ENCODE data around the gene BCAS1. TPM values are rescaled to one million over a fixed set of nuclear protein-coding genes. Genes with fewer than 3 reads are reported as not detected.

BCAS1 gene
- polyA plus RNA-seq, 4 donors: 0.66 to 6.2 (median 4.4) TPM

DNA sequence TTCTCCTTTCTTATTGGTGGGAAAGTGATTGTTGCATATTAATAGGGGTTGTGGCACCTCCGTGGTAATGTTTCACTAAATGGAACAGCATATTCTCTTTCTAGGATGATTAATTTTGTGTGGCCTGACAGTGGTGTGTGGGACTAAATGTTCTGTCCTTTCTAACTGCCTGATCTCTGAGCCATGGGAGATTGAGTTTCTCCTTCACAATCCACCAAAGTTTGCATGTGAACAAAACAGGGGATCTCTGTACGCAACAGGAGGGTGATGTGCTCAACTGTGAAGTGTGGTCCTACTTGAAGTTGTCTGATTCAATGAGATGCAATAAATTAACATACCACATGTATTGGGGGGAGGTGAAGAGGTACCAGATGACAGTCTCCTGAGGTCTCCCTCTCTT lies 19.3 kb downstream of the BCAS1 start:
- no peak for DNase-seq (ENCODE audit: low read depth in 4 of 4, low spot score in 3 of 4)

DNA sequence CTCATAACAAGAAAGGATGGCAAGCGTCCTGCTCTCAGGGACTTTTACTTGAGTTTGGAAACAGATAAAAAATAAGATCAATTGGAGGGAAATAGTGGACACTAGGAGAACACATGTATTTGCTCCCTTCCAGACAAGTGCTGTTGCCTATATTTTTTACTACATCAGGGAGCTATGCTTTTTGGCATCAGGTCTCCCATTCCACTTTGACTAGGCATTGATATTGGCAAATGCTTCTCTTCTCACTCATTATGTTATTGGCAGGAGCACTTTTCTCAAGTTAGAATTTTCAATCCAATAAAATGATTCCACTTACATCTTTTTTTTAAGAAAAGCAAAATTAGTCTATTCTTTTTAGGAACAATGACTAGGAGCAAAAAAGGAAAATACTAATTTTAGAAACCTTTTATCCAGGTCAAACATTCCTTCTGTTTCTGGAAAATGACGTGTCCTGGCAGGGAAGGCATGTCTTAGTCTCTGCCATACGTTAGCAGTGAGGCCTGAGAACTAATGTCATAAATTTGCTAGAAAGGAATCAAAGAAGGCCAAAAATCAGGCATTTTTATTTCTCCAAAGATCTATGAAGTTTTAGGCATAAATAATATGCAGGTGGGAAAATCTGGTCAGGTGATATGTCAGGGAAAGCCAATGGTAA lies 21.4 kb downstream of the BCAS1 start:
- DNase-seq (ENCODE audit: low read depth in 4 of 4, low spot score in 3 of 4): no peak

DNA sequence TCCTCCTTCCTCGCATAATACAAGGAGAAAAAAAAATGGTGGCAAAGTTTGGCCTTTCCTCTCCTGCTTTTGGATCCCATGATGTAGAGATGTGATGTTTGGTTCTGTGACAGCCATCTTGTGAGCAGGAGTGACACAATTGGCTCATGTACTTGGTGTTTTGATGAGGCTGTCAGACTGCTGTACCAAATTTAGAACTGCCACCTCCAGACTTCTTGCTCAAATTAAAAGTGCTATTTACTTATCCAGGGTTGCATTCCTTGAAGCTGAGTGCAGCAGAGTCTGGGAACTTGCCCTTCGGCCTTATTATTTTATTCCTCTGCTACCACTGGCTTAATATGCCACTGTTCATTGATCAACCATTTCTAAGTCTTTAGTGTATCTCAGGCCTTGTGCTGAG lies 21.9 kb downstream of the BCAS1 start:
- DNase-seq (ENCODE audit: low read depth in 4 of 4, low spot score in 3 of 4): no peak

DNA sequence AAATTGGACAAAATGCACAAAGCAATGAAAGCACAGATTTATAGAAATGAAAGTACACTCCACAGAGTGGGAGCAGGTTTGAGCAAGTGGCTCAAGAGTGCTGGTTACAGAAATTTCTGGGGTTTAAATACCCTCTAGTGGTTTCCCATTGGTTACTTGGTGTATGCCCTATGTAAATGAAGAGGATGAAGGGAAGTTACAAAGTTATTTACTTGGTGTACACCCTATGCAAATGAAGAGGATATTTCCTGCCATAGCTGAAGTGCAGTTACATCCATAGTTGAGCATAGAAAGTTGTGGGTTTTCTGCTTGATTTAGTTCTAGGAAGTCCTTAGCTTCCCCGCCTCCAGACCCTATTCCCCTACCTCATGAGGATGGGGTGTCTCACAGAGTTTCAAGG lies 22.7 kb downstream of the BCAS1 start:
- no peak for DNase-seq (ENCODE audit: low read depth in 4 of 4, low spot score in 3 of 4)

DNA sequence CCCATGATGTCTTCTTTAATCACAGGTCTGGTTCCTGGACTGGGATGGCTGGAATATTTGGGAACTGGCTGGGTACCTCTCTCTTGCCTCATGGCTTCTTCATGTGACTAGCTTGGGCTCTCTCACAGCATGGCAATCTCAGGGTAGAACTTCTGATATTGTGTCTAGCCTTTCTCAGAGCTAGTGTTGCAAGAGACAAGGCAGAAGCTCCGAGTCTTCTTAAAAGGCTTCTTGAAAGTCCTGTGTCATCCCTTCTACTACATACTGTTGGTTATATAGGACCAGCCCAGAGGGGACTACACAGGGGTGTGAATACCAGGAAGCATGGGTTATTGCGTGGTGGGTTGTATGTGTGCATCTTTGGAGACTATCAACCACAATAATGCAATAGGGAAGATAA lies 23.3 kb downstream of the BCAS1 start:
- no peak for DNase-seq (ENCODE audit: low read depth in 4 of 4, low spot score in 3 of 4)

DNA sequence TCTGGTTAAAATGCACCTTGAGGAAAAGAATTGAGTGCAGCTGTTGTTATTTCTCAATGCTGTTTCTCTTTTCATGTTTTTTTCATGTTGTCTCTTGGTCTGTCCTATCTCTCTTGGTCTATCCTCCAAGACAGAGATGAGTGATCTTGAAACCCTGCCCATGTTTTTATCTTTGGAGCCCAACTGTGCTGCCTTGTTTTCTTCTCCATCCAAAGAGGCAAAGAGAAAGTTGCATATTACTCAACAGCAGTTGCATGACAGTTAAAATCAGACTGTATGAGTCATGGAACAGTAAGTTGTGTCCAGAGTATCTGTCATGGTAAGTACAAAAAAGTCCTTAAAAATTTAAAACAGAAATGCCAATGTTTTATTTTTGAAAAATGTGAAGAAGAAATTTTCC lies 26.2 kb downstream of the BCAS1 start:
- no peak for DNase-seq (ENCODE audit: low read depth in 4 of 4, low spot score in 3 of 4)

DNA sequence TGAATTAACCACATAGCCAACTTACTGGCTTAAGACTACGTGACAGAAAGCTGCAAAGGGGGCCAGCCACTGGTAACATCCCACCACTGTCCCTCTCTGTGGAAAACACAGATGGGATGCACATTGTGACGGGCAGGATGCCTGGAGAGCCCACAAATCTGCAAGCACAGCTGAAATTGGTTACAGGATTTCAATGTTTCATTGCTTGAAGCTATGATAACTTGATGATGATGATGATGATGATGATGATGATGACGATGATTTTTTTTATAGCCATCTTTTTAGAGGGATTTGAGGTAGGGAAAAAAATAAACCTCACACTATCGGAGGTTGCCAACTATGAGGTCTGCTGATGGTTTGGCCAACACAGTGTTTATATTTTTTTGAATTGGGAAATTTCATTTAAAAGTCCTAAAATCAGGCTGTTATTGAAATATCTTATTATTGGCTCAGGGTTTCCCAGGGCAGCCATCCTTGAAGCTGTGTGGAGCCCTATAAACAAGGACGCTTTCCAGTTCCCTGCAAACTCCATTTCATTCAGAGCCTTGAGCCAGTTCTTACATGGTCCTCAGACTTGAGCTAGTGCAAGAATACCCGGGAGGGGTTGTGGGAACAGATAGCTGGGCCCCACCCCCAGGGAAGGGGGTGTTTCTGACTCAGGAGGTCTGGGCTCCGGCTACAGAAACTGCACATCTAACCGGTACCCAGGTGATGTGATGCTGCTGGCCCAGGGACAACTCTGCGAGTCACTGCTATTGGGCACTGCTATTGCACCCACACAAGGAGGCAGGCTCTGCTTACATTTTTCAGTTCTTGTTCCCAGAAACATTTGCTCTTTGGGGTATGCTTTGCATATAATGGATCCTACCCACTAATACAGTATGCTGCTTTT lies 27.1 kb downstream of the BCAS1 start:
- no peak for DNase-seq (ENCODE audit: low read depth in 4 of 4, low spot score in 3 of 4)

DNA sequence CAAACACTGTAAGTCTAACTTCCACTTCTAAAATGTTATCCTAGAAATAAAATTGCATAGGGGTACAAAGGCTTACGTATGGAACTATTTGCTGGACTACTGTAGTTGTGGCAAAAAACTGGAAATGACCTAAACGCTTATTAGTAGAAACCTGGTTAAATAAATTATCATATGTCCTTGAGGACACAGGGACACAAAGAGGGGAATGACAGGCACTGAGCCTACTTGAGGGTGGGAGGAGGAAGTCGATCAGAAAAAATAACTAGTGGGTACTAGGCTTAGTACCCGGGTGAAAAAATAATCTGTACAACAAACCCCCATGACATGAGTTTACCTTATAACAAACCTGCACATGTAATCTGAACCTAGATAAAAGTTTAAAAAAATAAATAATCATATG lies 28.4 kb downstream of the BCAS1 start:
- DNase-seq (ENCODE audit: low read depth in 4 of 4, low spot score in 3 of 4): no peak

DNA sequence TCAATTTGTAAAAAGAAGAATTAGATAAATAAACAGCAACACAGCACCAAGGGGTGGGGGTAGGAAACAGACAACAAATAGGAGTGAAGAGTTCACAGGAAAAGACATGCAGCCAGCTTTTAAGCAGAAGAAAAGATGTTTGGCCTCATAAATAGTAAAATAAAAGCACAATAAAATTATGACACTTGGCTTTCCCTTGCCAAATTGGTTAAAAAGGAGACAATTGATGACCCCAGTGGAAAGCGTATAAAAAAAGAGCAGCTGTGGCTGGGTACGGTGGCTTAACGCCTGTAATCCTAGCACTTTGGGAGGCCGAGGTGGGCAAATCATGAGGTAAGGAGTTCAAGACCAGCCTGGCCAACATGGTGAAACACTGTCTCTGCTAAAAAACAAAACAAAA lies 29.1 kb downstream of the BCAS1 start:
- DNase-seq (ENCODE audit: low read depth in 4 of 4, low spot score in 3 of 4): no peak

DNA sequence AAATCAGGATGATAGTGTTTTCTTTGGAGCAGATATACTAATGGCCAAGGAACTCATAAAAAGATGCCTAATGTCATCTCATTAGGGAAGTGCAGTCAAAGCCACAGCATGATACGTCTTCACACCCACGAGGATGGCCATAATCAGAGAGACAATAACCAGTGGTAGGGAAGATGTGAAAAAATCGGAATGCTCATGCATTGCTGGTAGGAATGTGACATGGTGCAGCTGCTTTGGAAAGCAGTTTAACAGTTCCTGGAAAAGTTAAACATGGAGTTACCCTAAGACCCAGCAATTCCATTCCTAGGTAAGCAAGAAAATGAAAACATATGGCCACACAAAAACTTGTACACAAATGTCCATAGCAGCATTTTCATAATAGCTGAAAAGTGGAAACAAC lies 29.9 kb downstream of the BCAS1 start:
- no peak for DNase-seq (ENCODE audit: low read depth in 4 of 4, low spot score in 3 of 4)

DNA sequence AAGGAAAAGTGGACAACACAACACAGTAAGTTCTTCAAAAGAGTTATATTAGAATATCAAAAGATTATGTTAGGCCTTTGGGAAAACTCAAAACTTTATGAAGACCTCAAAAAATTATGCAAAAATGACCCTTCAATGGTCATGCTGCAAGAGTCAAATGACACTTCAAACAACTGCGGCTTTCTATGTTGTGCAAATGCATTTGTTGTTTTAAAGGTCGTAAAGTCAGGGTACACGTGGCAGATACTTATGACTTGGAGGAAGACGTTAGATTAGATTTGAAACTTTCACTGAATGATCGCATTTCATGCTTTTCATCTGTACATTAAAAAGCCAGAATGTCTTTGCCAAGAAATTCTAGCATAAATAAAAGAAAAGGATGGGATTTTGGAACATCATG lies 31.4 kb downstream of the BCAS1 start:
- no peak for DNase-seq (ENCODE audit: low read depth in 4 of 4, low spot score in 3 of 4)

DNA sequence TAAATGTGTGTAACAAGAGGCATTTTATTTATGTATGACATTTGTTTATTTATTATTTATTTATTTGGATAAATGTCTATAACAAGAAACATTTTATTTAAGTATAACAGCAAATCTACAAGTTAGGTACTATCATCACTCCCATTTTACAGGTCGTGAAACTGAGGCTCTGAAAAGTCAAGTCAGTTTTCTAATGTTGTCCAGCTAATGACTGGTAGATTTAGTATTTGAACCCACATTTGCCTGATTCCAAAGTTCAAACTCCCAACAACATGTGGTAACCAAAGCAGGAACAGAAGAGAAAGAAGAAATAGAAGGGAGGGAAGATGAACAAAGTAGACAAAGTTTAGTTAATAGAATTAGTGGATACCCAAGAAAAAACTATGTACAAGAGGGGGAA lies 32.9 kb downstream of the BCAS1 start:
- no peak for DNase-seq (ENCODE audit: low read depth in 4 of 4, low spot score in 3 of 4)

DNA sequence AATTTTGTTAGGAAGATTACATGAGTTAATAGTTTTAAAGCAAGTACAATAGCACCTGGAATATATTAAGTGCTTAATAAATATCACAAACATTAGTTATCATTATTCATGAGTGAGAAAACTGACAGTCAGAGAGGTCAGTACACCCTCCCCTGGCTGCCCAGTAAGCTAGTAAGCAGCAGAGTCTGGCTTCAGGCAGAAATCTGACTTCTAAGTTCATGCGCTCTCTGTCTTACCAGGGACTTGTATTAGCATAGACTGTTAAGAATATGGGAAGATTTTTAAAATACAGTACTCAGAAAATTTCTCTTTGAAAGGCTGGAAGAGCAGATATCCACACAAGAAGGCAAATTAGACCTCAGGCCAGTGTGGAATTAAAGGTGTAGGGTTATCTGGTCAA lies 40.8 kb downstream of the BCAS1 start:
- DNase-seq (ENCODE audit: low read depth in 4 of 4, low spot score in 3 of 4): no peak

DNA sequence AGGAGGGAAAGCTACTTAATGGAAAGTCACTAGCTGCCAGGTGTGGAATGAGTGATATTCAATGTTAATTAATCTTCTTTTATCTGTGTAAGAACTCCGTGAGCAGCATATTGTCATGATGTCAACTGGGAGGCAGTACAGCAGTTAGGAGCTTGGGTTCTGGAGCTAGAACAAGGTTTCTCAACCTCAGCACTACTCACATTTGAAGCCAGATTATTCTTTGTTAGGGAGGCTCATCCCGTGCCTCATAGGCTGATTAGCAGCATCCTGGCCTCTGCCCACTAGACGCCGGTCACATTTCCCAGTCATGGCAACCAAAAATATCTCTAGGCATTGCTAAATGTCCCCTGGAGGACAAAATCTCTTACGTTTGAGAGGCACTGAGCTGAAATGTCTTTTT lies 41.2 kb downstream of the BCAS1 start:
- no peak for DNase-seq (ENCODE audit: low read depth in 4 of 4, low spot score in 3 of 4)

DNA sequence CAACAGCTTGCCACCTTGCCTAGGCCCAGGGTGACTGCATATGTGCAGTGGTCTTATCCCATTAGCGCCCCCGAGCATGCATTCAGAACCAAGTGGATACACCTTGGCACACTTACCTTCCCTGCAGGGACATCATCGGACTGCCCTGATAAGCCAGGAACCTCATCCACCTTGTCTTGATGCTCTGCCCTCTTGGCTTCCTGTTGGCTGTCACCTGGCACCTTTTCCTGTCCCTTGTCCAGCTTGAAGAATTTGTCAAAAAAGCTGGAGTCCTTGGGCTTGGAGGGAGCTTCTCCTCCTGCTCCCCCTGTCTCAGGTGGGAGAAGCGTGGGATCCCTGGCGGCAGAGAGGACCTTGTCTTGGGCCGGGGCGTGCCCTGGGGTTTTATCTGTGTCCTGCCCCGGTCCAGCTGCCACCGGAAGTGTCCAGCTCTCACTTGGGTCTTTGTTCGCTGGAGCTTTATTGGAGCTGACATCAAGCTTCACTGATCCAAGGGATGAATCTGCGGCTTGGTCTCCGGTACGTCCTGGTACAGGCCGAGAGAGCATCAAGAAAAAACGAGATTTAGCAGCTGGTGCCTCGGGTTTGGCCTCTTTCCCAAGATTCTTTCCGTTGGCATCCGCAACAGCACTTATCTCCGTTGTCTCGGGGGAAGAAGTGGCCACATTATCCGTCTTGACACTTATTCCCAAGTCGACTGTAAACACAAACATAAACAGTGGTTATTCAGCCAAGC lies 42.0 kb downstream of the BCAS1 start:
- DNase-seq (ENCODE audit: low read depth in 4 of 4, low spot score in 3 of 4): no peak

DNA sequence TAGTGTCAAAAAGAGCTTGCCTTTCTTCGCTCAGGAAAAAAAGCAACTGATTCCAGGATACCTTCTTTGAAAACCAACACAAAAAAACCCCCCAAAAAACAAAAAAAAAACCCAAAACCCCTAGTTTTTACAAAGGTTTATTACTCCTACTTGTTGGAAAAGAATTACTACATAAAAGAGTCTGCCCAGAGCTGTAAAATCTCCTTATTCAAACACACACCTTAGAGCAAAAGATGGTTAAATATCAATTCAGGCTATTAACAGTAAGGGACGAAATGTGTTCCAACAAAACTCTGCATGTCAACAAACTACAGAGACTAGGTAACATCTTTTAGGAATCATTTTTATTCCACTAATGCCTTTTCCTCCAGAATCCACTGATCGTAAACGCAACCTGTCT lies 42.7 kb downstream of the BCAS1 start:
- no peak for DNase-seq (ENCODE audit: low read depth in 4 of 4, low spot score in 3 of 4)

DNA sequence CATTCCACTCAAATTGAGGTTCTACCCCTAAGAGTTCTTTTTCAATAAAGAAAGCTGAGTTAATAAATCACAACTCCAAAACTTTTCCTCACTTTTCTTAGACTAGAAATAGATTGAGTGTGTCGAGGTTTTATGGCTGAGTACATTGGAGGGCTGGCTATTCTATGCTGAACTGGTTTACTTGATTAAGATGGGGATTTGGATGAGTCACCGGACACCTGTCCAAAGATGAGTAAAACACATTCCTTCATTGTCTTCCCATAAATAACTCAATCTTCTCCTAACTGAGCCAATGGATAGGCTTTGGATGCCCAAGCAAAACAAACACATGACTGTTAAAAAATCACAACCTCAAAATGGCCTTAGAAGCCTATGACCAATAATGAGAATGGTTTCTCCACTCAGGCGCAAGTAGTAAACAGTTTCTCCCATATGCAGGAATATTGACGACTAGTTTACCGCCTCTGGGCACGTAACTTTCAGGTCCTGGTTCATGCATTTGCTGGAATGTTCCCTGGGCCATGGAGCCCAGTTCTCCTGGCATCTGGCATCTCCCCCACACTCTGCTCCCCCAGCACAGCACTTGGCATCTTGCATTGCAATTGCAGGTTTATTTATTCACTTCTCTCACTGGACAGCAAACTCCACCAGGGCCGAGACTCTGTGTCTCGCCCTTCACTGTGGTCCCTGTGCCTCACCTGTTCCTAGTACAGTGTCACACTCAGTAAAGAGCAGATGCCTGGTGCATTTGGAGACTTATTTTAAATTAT lies 43.9 kb downstream of the BCAS1 start:
- DNase-seq (ENCODE audit: low read depth in 4 of 4, low spot score in 3 of 4): no peak

DNA sequence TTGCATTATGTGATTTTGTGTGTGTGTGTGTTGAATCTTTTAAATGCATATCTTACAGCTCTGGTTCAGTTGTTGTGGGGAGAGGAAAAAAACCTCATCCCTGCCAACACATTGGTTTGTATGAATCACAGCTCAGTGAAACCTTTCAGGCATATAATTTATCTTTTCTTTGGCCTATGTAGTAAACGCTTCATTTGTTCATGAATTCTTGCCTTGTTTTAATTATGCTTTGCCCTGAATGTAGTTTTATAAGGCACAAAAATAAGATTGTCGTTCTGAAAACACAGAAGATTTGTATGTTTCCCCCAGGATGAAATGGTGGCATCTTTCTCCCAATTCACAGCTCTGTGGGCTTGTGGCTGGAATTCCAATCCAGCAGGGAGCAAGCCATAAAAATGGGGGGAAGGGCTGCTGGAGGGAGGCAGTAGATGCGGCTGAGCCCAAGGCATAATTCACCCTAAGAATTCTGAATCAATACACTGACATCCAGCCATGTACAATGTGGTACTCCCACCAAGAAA lies 45.1 kb downstream of the BCAS1 start:
- no peak for DNase-seq (ENCODE audit: low read depth in 4 of 4, low spot score in 3 of 4)

DNA sequence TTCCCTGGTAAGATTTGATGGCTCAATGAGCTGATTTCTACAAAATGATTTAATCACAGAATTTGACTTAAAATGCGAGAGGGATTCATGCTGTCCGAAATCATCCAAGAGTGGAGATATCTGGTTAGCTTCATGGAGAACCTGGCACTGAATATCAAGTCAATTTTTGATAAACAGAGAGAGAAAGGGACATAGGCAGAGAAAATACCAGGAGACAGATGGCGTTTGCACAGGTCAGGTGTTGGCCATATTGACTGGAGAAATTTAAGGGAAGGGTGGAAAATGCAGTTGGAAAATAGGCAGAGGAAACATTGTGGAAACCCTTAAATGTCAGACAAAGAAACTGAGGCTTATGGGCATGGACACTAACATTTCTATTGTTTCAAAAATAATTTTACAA lies 47.0 kb downstream of the BCAS1 start:
- no peak for DNase-seq (ENCODE audit: low read depth in 4 of 4, low spot score in 3 of 4)

DNA sequence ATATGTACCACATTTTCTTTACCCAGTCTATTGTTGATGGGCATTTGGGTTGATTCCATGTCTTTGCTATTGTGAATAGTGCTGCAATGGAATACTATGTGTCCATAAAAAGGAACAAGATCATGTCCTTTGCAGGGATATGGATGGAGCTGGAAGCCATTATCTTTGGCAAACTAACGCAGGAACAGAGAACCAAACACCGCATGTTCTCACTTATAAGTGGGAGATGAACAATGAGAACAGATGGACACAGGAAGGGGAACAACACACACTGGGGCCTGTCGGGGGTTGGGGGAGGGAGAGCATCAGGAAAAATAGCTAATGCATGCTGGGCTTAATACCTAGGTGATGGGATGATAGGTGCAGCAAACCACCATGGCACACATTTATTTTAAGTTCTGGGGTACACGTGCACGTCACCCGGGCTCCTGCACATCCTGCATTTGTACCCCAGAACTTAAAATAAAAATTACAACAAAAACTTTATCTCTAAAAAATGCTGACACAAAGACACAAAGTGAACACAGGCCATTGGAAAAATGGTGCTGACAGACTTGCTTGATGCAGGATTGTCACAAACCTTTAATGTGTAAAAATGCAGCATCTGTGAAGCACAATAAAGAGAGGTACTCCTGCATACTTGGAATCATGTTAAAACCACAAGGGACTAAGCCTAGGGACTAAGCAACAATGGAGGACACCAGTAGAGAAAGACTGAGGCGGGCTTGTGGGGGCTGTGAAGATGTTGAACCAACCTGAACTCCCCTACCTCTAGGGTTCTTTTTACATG lies 48.8 kb downstream of the BCAS1 start:
- no peak for DNase-seq (ENCODE audit: low read depth in 4 of 4, low spot score in 3 of 4)

Data from left renal pelvis (tissue), 4 donors.